ENCODE data around the gene IRF8.
"Not testable (repeated sequence)": the region's sequence is repeated elsewhere in the genome, so short reads cannot be mapped to it uniquely, and the experiment has no call there.

IRF8 gene

GRCh38 chr16:85940214-85940613 lies 41.3 kb downstream of the IRF8 start:
- no peak for DNase-seq

GRCh38 chr16:85941863-85942644 lies 43.1 kb downstream of the IRF8 start:
- DNase-seq, result no peak

GRCh38 chr16:85942659-85943058 lies 43.7 kb downstream of the IRF8 start:
- not testable (repeated sequence) for DNase-seq

- no peak for DNase-seq
Observed at GRCh38 chr16:85943711-85944110, 44.7 kb downstream of the IRF8 start.

GRCh38 chr16:85944572-85945423 lies 45.8 kb downstream of the IRF8 start:
- no peak for DNase-seq

GRCh38 chr16:85945424-85945751 lies 46.4 kb downstream of the IRF8 start:
- DNase-seq, result no peak

- DNase-seq, result no peak
Observed at GRCh38 chr16:85946541-85947124, 47.7 kb downstream of the IRF8 start.

GRCh38 chr16:85947230-85948137 lies 48.5 kb downstream of the IRF8 start:
- no peak for DNase-seq

GRCh38 chr16:85948138-85948509 lies 49.2 kb downstream of the IRF8 start:
- no peak for DNase-seq

GRCh38 chr16:85948616-85949265 lies 49.8 kb downstream of the IRF8 start:
- DNase-seq, result no peak

- DNase-seq, result no peak
Observed at GRCh38 chr16:85950136-85950918, 51.4 kb downstream of the IRF8 start.

GRCh38 chr16:85952197-85952596 lies 53.2 kb downstream of the IRF8 start:
- DNase-seq, result no peak

GRCh38 chr16:85952811-85953210 lies 53.8 kb downstream of the IRF8 start:
- DNase-seq, result no peak

GRCh38 chr16:85954927-85955519 lies 56.1 kb downstream of the IRF8 start:
- DNase-seq, result no peak

GRCh38 chr16:85955566-85955965 lies 56.6 kb downstream of the IRF8 start:
- DNase-seq, result no peak

- no peak for DNase-seq
Observed at GRCh38 chr16:85956426-85956825, 57.5 kb downstream of the IRF8 start.

- no peak for DNase-seq
Observed at GRCh38 chr16:85958731-85959130, 59.8 kb downstream of the IRF8 start.

- no peak for DNase-seq
Observed at GRCh38 chr16:85959686-85960085, 60.7 kb downstream of the IRF8 start.

- DNase-seq, result no peak
Observed at GRCh38 chr16:85960486-85961046, 61.6 kb downstream of the IRF8 start.

Measured in NCI-H345 (cell line).